HepG2 (cell line): ENCODE measurements around the gene DDX39B. TPM values are rescaled to one million over a fixed set of nuclear protein-coding genes. Genes with fewer than 3 reads are reported as not detected.
A peak's percentile ranks its signal among the peaks of the same experiment; 100 is the strongest.

Experiments
- AGO1 ChIP-seq: fragments of 200-400 bp; formaldehyde crosslinking; IDR thresholded peaks from 2 replicates; pipeline ENCODE4 v1.6.1; 2017; ENCODE audit warnings: mild to moderate bottlenecking, low read depth, low read length, moderate library complexity; ENCODE audit not compliant: poor library complexity, severe bottlenecking
- CBX5 ChIP-seq: sonication (generic); formaldehyde crosslinking; IDR thresholded peaks from 2 replicates; pipeline ENCODE4 v1.4.0; 2020; ENCODE audit warnings: missing genetic modification reagents, borderline replicate concordance
- CREM ChIP-seq, 2 experiments: sonication (generic) in 1 of 2; formaldehyde crosslinking in 1 of 2; IDR thresholded peaks; 2 replicates each; pipeline versions ENCODE4 v1.4.0 to v1.6.1; 2016 to 2020; ENCODE audit warnings: antibody characterized with exemption in 1 of 2, mild to moderate bottlenecking in 1 of 2, missing genetic modification reagents in 1 of 2
- GABPB1 ChIP-seq: IDR thresholded peaks from 2 replicates; pipeline ENCODE4 v1.6.1; 2016; ENCODE audit warnings: mild to moderate bottlenecking, missing genetic modification reagents, moderate library complexity, missing compliant biosample characterization
- JARID2 ChIP-seq: sonication (generic); formaldehyde crosslinking; IDR thresholded peaks from 2 replicates; pipeline ENCODE4 v1.8.1; 2023; ENCODE audit warnings: missing genetic modification reagents, inconsistent platforms; ENCODE audit not compliant: insufficient replicate concordance
- LCORL ChIP-seq, 2 experiments: fragments of 450-650 bp in 1 of 2; sonication (generic) in 1 of 2; formaldehyde crosslinking in 1 of 2; IDR thresholded peaks; 2 replicates each; pipeline versions ENCODE4 v1.5.0 to v1.6.1; 2017 to 2020; ENCODE audit warnings: antibody characterized with exemption in 1 of 2, missing genetic modification reagents in 1 of 2
- PTBP1 ChIP-seq: fragments of 200-400 bp; formaldehyde crosslinking; IDR thresholded peaks from 2 replicates; pipeline ENCODE4 v1.6.1; 2018; ENCODE audit warnings: low read length, low read depth; ENCODE audit not compliant: poor library complexity, severe bottlenecking
- SIX1 ChIP-seq: sonication (generic); formaldehyde crosslinking; IDR thresholded peaks from 2 replicates; pipeline ENCODE4 v1.4.0; 2020; ENCODE audit warnings: missing genetic modification reagents, borderline replicate concordance
- SRSF4 ChIP-seq: fragments of 200-400 bp; formaldehyde crosslinking; IDR thresholded peaks from one replicate; pipeline ENCODE4 v1.6.1; 2018; ENCODE audit warnings: mild to moderate bottlenecking, low read depth, low read length, moderate library complexity; ENCODE audit not compliant: poor library complexity, severe bottlenecking
- TBX3 ChIP-seq: fragments of 450-650 bp; IDR thresholded peaks from 2 replicates; pipeline ENCODE4 v1.6.1; 2017; ENCODE audit warnings: antibody characterized with exemption, mild to moderate bottlenecking, inconsistent platforms, borderline replicate concordance
- WIZ ChIP-seq: sonication (generic); formaldehyde crosslinking; IDR thresholded peaks from 2 replicates; pipeline ENCODE4 v1.5.1; 2020; ENCODE audit warnings: mild to moderate bottlenecking, missing genetic modification reagents
- ZFP82 ChIP-seq: sonication (generic); formaldehyde crosslinking; IDR thresholded peaks from 2 replicates; pipeline ENCODE4 v1.5.1; 2020; ENCODE audit warnings: mild to moderate bottlenecking, missing genetic modification reagents, borderline replicate concordance
- ZNF337 ChIP-seq: sonication (generic); formaldehyde crosslinking; IDR thresholded peaks from 2 replicates; pipeline ENCODE4 v1.5.1; 2020; ENCODE audit warnings: missing genetic modification reagents, low read depth, mild to moderate bottlenecking, borderline replicate concordance
- ZNF382 ChIP-seq: sonication (generic); formaldehyde crosslinking; IDR thresholded peaks from 2 replicates; pipeline ENCODE4 v1.5.0; 2020; ENCODE audit warnings: missing genetic modification reagents, mild to moderate bottlenecking, borderline replicate concordance
- ZNF468 ChIP-seq: sonication (generic); formaldehyde crosslinking; IDR thresholded peaks from 2 replicates; pipeline ENCODE4 v1.8.0; 2022; ENCODE audit warnings: mild to moderate bottlenecking, moderate library complexity, missing genetic modification reagents
- ZNF777 ChIP-seq: sonication (generic); formaldehyde crosslinking; IDR thresholded peaks from 2 replicates; pipeline ENCODE4 v1.4.0; 2020; ENCODE audit warnings: missing genetic modification reagents
- polyA plus RNA-seq, 8 experiments: library from polyadenylated mRNA; depleted of rRNA in 3 of 8; stranded (reverse) in 7 of 8; unstranded in 1 of 8; fragments of >200 nt; fragmentation: Illumina TruSeq in 4 of 8; extraction: Trizol in 4 of 8; gene quantifications; 2 replicates each; pipeline versions ENCODE4 v1.2.1 to v1.2.3, GENCODE V29; 2011 to 2016; ENCODE audit warnings: low read depth in 4 of 8, missing spikeins in 1 of 8, mixed read lengths in 1 of 8; ENCODE audit not compliant: insufficient read depth in 1 of 8
- total RNA-seq, 5 experiments: library from RNA; depleted of rRNA; stranded (reverse); fragments of >200 nt; fragmentation: Illumina TruSeq; extraction: Trizol; gene quantifications; 2 replicates each; pipeline ENCODE4 v1.2.3, GENCODE V29; 2016; ENCODE audit warnings: low read depth in 1 of 5
- TF ChIP-seq, protein P1 (sequence below): sonication (generic); formaldehyde crosslinking; IDR thresholded peaks from 2 replicates; pipeline ENCODE4 v1.4.0; 2020; ENCODE audit warnings: missing genetic modification reagents
- TF ChIP-seq, protein P2 (sequence below): sonication (generic); formaldehyde crosslinking; IDR thresholded peaks from 2 replicates; pipeline ENCODE4 v1.4.0; 2020; ENCODE audit warnings: mild to moderate bottlenecking, missing genetic modification reagents
- TF ChIP-seq, protein P3 (sequence below): sonication (generic); formaldehyde crosslinking; IDR thresholded peaks from 2 replicates; pipeline ENCODE4 v1.5.1; 2020; ENCODE audit warnings: missing genetic modification reagents, mild to moderate bottlenecking, borderline replicate concordance

Gene DDX39B
- total and polyA plus RNA-seq, 2 of the 13 experiments (the other 11 are each of a cell fraction or from before 2014, with no cell fraction given) = 570 to 678 TPM

DNA sequence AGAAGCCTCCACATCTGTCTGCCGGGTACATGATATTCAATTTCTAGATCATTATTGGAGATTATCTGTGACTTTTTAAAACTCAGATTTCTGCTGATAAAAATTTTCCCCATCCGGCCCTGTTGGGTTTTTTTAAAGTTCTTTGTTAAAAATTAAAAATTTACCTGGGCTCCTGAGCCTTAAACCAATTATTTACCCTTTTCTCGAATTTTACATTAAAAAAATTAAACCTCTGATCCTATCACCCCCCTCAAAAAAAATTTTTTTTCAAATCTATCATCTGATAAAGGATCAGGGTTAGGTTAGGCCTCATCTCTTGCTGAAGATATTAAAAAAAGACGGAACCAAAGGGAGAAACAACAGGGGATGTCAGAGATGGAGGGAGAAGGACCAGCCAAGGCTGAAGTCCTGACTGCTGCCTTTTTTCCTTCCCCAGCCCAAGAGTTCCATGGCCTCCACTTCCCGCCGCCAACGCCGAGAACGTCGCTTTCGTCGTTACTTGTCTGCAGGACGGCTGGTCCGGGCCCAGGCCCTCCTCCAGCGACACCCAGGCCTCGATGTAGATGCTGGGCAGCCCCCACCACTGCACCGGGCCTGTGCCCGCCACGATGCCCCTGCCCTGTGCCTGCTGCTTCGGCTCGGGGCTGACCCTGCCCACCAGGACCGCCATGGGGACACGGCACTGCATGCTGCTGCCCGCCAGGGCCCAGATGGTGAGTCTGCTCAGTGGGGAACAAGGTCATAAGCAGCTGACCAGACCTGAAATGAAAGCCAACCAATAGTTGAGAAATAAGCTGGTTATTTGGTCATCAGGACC lies 6.1 kb upstream of the DDX39B start (continued):
- no peak for TF ChIP-seq SIX1 (CRISPR knock-in tag)
- peak; percentile 43; the same call in 1 of the 2 replicates for TF ChIP-seq ZFP82 (CRISPR knock-in tag)
- TF ChIP-seq, protein P1, sequence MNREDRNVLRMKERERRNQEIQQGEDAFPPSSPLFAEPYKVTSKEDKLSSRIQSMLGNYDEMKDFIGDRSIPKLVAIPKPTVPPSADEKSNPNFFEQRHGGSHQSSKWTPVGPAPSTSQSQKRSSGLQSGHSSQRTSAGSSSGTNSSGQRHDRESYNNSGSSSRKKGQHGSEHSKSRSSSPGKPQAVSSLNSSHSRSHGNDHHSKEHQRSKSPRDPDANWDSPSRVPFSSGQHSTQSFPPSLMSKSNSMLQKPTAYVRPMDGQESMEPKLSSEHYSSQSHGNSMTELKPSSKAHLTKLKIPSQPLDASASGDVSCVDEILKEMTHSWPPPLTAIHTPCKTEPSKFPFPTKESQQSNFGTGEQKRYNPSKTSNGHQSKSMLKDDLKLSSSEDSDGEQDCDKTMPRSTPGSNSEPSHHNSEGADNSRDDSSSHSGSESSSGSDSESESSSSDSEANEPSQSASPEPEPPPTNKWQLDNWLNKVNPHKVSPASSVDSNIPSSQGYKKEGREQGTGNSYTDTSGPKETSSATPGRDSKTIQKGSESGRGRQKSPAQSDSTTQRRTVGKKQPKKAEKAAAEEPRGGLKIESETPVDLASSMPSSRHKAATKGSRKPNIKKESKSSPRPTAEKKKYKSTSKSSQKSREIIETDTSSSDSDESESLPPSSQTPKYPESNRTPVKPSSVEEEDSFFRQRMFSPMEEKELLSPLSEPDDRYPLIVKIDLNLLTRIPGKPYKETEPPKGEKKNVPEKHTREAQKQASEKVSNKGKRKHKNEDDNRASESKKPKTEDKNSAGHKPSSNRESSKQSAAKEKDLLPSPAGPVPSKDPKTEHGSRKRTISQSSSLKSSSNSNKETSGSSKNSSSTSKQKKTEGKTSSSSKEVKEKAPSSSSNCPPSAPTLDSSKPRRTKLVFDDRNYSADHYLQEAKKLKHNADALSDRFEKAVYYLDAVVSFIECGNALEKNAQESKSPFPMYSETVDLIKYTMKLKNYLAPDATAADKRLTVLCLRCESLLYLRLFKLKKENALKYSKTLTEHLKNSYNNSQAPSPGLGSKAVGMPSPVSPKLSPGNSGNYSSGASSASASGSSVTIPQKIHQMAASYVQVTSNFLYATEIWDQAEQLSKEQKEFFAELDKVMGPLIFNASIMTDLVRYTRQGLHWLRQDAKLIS (CRISPR knock-in tag) = no peak
- TF ChIP-seq WIZ = no peak
- no peak for TF ChIP-seq ZNF468
- TF ChIP-seq TBX3 = no peak
- TF ChIP-seq ZNF382 (CRISPR knock-in tag) = no peak
- TF ChIP-seq ZNF777 (CRISPR knock-in tag) = no peak
- no peak for TF ChIP-seq AGO1
- no peak for TF ChIP-seq PTBP1
- TF ChIP-seq, protein P2, sequence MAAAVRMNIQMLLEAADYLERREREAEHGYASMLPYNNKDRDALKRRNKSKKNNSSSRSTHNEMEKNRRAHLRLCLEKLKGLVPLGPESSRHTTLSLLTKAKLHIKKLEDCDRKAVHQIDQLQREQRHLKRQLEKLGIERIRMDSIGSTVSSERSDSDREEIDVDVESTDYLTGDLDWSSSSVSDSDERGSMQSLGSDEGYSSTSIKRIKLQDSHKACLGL = no peak
- TF ChIP-seq CREM (IDR thresholded peaks at IDR 0.05) = 0 out of 2 replicates have a peak, but pooled peaks have one; percentile 7
- no peak for TF ChIP-seq CREM (CRISPR knock-in tag; IDR thresholded peaks at IDR 0.05)
- no peak for TF ChIP-seq ZNF337 (CRISPR knock-in tag)
- 0 out of 2 replicates have a peak, but pooled peaks have one; percentile 35 for TF ChIP-seq GABPB1 (CRISPR knock-in tag)
- no peak for TF ChIP-seq CBX5 (CRISPR knock-in tag)
- TF ChIP-seq, protein P3, sequence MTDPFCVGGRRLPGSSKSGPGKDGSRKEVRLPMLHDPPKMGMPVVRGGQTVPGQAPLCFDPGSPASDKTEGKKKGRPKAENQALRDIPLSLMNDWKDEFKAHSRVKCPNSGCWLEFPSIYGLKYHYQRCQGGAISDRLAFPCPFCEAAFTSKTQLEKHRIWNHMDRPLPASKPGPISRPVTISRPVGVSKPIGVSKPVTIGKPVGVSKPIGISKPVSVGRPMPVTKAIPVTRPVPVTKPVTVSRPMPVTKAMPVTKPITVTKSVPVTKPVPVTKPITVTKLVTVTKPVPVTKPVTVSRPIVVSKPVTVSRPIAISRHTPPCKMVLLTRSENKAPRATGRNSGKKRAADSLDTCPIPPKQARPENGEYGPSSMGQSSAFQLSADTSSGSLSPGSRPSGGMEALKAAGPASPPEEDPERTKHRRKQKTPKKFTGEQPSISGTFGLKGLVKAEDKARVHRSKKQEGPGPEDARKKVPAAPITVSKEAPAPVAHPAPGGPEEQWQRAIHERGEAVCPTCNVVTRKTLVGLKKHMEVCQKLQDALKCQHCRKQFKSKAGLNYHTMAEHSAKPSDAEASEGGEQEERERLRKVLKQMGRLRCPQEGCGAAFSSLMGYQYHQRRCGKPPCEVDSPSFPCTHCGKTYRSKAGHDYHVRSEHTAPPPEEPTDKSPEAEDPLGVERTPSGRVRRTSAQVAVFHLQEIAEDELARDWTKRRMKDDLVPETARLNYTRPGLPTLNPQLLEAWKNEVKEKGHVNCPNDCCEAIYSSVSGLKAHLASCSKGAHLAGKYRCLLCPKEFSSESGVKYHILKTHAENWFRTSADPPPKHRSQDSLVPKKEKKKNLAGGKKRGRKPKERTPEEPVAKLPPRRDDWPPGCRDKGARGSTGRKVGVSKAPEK (CRISPR knock-in tag) = no peak
- no peak for TF ChIP-seq SRSF4
- TF ChIP-seq JARID2 (CRISPR knock-in tag) = no peak
- no peak for TF ChIP-seq LCORL (IDR thresholded peaks at IDR 0.05)
- TF ChIP-seq LCORL (CRISPR knock-in tag; IDR thresholded peaks at IDR 0.05) = no peak
